ENCODE data around the gene TBK1. TPM values are rescaled to one million over a fixed set of nuclear protein-coding genes. Genes with fewer than 3 reads are reported as not detected.

TBK1 gene
- 30.3 and 34.9 TPM in 2 replicates for total RNA-seq

DNA sequence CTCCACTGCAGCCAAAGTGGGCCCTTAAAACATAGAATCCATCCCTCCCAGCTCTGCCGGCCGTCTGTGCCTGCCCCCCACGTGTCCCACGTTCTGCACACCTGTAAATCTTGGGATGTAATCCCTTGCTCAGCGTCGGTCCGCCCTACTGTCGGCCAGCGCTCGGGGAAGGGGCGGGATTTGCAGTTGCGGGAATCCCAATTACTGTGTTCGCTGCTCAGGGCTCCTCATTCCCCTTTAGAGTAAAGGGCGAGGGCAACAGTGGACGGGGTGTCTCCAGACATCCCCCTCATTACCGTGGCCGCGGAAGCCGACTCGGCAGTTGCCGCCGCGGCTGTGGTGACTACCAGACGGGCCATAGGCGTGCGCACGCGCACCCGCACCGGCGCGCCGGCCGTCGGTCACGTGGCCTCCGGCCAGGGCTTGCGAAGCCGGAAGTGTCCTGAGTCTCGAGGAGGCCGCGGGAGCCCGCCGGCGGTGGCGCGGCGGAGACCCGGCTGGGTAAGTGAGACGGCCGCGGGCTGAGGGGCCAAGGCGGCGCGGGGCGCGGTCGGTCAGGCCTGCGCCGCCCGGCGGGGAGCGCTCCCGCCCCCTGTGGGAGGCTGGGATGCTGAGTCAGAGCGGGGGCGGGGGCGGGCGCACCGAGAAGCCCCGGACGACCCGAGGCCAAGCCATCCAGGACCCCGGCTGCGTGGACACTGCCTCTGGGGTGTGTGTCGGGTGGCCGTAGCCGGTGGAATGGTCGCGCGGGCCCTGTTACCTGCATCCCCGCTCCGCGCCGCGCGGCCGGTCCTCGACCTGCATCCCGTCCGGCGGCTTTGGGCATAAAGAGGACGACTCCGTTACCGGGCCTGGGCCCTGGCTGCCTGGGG is at the start of gene TBK1:
Gene TBK1 (plus strand): TSS at position 434 of the 872 bp plus-strand sequence. CDS start 3,751 bp downstream, outside the sequence.

DNA sequence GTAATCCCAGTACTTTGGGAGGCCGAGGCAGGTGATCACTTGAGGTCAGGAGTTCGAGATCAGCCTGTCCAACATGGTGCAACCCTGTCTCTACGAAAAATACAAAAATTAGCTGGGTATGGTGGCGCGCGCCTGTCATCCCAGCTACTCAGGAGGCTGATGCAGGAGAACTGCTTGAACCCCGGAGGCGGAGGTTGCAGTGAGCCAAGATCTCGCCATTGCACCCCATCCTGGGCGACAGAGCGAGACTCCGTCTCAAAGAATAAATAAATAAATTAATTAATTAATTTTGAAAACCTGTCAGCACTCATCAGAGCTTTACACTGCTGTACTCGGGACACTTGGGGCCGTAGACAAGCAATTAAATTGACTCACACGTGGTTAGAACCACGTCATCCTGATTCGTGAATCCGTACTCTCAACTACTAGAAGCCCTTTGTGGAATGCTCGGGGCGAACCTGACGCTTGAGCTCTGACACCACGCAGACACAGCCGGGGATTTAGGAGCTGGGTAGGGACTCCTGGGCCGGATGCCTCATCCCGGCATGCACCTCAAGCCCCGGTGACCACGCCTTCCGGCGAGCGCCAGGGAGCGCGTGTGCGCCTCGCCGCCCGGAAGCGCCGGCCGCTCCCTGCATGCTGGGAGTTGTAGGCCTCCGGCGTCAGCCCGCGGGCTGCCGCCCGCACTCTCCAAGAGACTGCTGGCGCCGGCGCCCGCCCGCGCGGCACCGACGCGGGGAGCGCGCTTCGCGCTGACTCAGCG is 48.0 kb upstream of the TBK1 start, which contains the start of gene XPOT:
Gene XPOT (plus strand): TSS at position 686 of the 763 bp plus-strand sequence. CDS start 5,644 bp downstream, outside the sequence.

Other genes with a start within 250 kb of the TBK1 start
- 3.7 and 5.0 TPM in 2 replicates for gene KICS2, start 229.8 kb upstream of the TBK1 start, total RNA-seq
- 0.99 and 2.2 TPM in 2 replicates for gene C12orf56, start 61.4 kb upstream of the TBK1 start, total RNA-seq
- gene XPOT, start 47.7 kb upstream of the TBK1 start, total RNA-seq: 66.6 and 68.0 TPM in 2 replicates
- gene RASSF3, start 158.4 kb downstream of the TBK1 start, total RNA-seq: 31.3 and 42.3 TPM in 2 replicates

Data from aortic smooth muscle cell (primary cell).